HG02763 (cell line): ENCODE data around the gene ENOX1.
"Not testable (repeated sequence)": the region's sequence is repeated elsewhere in the genome, so short reads cannot be mapped to it uniquely, and the experiment has no call there.

Source experiments
- ATAC-seq: cut with Tn5 transposase; IDR thresholded peaks from one replicate; pipeline ENCODE4 v1.9.1; 2021; ENCODE audit warnings: mild to moderate bottlenecking, moderate library complexity; ENCODE audit not compliant: unreplicated experiment

The ENOX1 gene

DNA sequence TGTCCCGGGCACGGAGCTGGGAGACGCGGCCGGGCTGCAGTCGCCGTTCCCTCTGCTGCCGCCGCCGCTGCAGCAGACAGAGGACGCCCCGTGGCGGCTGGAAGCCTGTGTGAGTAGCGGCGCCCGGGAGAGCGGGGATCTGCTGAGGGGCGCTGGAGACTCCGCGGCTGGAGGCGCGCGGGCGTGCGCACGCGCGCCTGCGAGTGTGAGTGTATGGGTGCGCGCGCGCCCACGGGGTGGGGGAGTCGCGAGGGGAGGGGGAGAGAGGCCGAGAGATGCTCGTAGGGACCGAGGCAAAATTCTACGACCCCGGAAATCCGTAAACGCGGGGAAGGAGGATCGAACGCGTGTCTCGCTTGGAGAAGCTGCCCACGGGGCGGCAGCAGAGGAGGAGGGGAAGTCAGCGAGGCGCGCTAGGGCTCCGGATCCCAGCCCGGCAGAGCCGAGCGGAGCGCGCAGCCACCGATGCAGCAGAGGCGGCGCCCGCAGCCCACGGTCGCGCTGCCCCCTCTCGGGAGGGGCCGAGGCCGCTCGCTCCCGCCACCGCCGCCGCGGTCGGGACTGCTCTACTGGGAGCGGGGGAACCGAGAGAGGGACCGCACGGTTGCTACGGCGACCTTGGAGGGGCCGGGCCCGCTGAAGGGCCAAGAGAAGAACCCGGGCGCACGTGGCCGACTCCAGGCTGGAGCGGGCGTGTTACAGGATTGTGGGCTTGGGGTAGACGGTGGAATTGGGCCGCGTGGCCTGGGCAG lies at the start of gene ENOX1:
ENOX1 (minus strand) TSS at position 207 of the 752 bp plus-strand sequence.
- ATAC-seq, result no peak

- ATAC-seq, result no peak
Measured at GRCh38 chr13:43835701-43836100, 48.9 kb upstream of the ENOX1 start.

DNA sequence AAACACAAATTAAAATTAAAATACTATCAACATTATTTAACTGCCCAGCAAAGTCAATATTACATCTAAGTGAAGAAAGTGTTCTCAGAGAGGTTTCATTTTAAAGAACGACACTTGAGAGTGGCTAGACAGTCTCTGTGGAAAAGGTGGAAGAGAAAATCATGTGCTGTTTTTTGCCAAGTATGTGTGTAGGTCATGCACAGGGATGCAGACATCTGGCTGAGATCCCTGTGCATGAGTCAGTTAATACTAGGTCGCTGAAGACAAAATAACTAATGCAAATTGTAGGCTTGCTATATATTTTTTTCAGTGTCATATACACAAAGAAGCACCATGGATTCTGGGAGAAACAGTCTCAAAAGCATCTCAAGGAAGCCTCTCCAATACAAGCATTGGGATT lies 44.3 kb upstream of the ENOX1 start:
- no peak for ATAC-seq

DNA sequence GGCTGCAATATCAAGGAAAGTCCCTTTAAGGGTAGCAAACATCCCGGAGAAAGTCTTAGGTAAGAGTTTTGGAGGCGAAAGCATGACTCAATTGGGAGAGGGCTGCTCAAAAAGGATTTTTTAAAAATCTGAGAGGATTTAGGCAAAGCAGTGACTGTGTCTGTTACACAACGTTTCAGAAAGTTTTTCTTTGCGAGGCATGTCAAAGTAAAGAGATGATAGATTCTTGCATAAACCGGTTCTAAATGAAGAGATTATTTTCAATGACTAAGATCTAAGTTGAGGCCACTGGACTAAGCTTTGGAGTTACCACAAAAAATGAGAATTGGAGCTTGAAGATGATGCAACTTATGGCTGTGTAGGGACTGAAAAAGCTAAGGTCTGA lies 43.7 kb upstream of the ENOX1 start:
- ATAC-seq, result no peak

DNA sequence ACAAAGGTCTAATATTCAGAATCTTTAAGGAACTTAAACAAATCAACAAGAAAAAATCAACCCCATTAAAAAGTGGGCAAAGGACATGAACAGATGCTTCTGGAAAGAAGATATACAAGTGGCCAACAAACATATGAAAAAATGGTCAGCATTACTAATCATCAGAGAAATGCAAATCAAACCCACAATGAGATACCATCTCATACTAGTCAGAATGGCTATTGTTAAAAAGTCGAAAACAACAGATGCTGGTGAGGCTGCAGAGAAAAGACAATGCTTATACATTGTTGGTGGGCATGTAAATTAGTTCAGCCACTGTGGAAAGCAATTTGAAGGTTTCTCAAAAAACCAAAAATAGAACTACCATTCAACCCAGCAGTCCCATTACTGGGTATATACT lies 37.9 kb upstream of the ENOX1 start:
- not testable (repeated sequence) for ATAC-seq

GRCh38 chr13:43822969-43823368 lies 36.2 kb upstream of the ENOX1 start:
- no peak for ATAC-seq

GRCh38 chr13:43816401-43816889 lies 29.7 kb upstream of the ENOX1 start:
- ATAC-seq, result no peak

GRCh38 chr13:43815204-43815603 lies 28.4 kb upstream of the ENOX1 start:
- no peak for ATAC-seq

DNA sequence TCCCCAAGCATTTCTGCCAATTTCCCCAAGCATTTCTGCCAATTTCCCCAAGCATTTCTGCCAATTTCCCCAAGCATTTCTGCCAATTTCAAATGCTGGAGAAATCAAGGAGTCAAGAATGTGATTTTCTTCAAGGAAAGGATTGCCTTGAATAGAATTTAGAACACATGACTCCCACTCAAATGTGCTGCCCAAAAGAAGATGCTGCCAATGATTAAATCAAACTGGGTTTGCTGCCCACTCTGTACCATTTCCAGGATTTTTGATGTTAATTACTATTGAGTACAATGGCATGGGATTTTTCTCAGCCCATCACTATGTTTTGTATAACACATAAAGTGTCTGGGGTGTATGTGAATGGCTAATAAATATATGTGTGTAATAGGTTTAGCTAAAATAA lies 21.9 kb upstream of the ENOX1 start:
- ATAC-seq, result no peak

DNA sequence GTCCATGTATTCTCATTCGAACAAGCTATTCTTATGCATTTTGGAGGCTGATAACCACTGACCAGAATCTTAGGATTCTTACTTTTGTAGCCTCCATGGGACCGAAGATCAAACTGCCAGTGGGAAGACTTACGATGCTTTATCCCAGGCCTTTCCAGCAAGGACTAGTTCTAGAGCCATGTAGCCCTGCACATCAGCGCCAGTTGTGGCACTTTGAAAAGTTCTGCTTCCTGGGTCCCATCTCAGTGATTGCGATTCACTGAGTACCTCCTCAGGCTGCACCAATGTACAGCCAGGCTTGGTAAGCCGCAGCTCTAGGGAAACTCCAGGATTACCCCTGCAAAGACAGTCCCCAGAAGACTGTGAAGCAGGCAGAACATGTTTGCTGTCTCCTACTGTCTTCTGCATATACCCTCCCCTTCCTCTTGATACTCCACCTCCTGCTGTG lies 18.9 kb upstream of the ENOX1 start:
- no peak for ATAC-seq

GRCh38 chr13:43805071-43805468 lies 18.3 kb upstream of the ENOX1 start:
- ATAC-seq, result no peak

DNA sequence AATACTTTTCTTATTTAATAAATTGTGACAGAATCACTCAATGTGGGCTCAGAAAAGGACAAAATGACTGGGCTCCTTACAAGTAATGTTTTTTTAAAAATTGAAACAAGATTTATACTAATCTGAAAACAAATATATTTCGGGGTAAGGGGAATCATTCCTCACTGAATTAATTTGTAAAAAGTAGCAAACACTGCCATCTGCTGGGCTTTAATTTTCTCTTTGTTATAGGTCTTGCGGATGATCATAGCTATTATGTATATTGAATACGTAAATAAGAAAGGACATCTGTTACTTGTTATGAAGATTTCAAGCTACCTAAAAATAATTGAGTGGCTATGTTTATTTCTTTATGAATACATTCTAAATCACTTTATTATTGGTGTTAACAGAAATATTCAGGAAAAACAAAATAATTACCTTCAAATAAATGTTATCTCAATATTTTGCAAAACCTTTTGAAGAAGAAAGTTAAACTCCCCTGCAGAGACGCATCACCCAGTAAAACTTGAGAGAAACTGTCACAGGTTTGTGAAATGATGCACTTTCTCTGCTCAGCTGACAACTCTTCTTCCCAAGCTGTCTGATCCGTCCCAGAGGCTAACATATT lies 17.8 kb upstream of the ENOX1 start:
- no peak for ATAC-seq

- ATAC-seq, result no peak
Measured at GRCh38 chr13:43802511-43802910, 15.7 kb upstream of the ENOX1 start.

DNA sequence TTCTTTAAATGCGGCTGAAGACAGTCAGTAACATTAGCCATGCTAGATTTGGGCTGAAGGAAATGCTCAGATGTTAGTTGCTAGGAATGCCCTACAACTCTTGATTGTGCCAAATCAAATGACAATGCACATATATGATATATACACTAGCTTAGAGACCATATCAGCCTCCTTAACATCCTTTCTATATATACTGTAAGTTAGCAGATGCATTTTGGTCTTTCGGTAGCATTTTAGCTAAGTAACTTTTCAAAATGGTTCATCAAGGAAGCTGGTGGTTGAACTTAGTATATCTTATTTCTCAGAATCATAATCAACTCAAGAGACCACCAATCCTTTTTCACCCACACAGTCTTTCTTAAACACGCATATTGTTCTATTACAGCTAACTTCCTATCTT lies 14.1 kb upstream of the ENOX1 start:
- ATAC-seq, result no peak

DNA sequence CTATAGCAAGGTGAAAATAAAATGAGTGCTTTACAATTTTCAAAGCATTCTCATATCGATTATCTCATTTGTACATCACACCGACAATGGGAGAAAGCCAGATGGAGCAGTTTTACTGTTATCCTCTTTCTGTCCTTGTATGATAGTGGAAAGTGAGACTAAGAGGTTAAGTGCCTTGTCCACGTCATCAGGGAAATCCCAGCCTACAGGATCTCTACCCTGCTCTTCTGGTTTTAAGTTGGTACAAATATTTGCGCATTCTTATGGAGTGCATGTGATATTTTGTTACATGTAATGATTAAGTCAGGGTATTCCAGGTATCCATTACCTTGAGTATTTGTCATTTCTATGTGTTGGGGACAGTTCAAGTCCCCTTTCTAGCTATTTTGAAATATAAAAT lies 12.4 kb upstream of the ENOX1 start:
- no peak for ATAC-seq

DNA sequence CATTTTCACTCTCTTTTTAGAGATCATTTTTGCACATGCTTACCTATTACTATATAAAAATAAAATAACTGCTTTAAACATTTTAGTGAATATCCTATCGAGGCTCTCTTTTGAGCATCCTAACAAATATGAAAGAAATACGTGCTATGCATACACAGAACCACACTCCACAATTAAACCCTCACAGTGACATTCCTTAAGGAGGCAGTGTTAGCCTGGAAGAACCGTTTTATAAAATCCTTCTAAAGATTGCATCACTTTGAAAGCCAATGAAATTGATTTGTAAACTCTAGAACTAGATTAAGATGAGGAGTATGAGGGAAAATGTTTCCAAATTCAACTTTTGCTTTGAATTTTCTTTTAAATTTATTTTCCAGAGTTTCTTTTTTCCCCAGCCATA lies 11.1 kb upstream of the ENOX1 start:
- no peak for ATAC-seq

- ATAC-seq, result no peak
Measured at GRCh38 chr13:43797159-43797558, 10.4 kb upstream of the ENOX1 start.

GRCh38 chr13:43794416-43794815 lies 7.6 kb upstream of the ENOX1 start:
- ATAC-seq, result no peak

- no peak for ATAC-seq
Measured at GRCh38 chr13:43792076-43792881, 5.5 kb upstream of the ENOX1 start.

GRCh38 chr13:43787997-43788396 lies 1.2 kb upstream of the ENOX1 start:
- no peak for ATAC-seq

GRCh38 chr13:43787518-43787891 lies 733 bp upstream of the ENOX1 start:
- no peak for ATAC-seq

GRCh38 chr13:43786472-43786765 lies 353 bp downstream of the ENOX1 start:
- ATAC-seq, result no peak
